ENCODE measurements around the gene KLHL42.

DNA sequence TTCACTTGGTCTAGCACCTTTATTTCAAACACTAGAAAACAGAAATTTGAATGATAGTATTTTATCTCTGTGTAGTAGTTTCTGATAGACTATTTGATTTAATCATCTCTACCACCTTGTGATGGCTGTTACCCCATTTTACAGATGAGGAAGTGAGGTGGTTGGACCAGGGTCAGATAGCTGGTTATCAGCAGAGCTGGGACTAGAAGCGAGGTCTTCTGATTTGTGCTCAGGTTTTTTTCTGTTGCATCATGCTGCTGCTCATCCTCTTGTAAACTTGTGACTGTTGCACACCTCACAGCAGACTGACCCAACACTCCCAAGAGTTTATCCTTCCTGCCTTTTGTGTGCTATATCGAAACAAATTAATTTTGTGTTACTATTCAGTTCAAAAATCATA, 10.1 kb downstream of the KLHL42 start:
- TF ChIP-seq, protein P1, sequence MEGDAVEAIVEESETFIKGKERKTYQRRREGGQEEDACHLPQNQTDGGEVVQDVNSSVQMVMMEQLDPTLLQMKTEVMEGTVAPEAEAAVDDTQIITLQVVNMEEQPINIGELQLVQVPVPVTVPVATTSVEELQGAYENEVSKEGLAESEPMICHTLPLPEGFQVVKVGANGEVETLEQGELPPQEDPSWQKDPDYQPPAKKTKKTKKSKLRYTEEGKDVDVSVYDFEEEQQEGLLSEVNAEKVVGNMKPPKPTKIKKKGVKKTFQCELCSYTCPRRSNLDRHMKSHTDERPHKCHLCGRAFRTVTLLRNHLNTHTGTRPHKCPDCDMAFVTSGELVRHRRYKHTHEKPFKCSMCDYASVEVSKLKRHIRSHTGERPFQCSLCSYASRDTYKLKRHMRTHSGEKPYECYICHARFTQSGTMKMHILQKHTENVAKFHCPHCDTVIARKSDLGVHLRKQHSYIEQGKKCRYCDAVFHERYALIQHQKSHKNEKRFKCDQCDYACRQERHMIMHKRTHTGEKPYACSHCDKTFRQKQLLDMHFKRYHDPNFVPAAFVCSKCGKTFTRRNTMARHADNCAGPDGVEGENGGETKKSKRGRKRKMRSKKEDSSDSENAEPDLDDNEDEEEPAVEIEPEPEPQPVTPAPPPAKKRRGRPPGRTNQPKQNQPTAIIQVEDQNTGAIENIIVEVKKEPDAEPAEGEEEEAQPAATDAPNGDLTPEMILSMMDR (IDR thresholded peaks at IDR 0.05), result no peak
- no peak for TF ChIP-seq POLR2AphosphoS5 (IDR thresholded peaks at IDR 0.05)
